HepG2 (cell line): Measurements from ENCODE around the gene APC2. TPM values are rescaled to one million over a fixed set of nuclear protein-coding genes. Genes with fewer than 3 reads are reported as not detected.
A peak's percentile ranks its signal among the peaks of the same experiment; 100 is the strongest.

ENCODE experiments used
- CBFB ChIP-seq: sonication (generic); formaldehyde crosslinking; IDR thresholded peaks from 2 replicates; pipeline ENCODE4 v1.4.0; 2020; ENCODE audit warnings: missing genetic modification reagents
- EP300 ChIP-seq, 3 experiments: sonication (generic) in 1 of 3; formaldehyde crosslinking in 1 of 3; IDR thresholded peaks; 2 replicates each; pipeline versions ENCODE4 v1.5.1 to v1.6.1; 2011 to 2020; ENCODE audit warnings: low read depth in 2 of 3, low read length in 2 of 3, borderline replicate concordance in 1 of 3, improper control_type of control experiment in 1 of 3, mild to moderate bottlenecking in 1 of 3, missing genetic modification reagents in 1 of 3, moderate library complexity in 1 of 3
- FOXM1 ChIP-seq: sonication (generic); formaldehyde crosslinking; IDR thresholded peaks from 2 replicates; pipeline ENCODE4 v1.5.0; 2020; ENCODE audit warnings: missing genetic modification reagents
- HMGXB4 ChIP-seq, 2 experiments: sonication (generic) in 1 of 2; formaldehyde crosslinking in 1 of 2; IDR thresholded peaks; 2 replicates each; pipeline versions ENCODE4 v1.4.0 to v1.6.1; 2018 to 2020; ENCODE audit warnings: missing genetic modification reagents in 2 of 2, borderline replicate concordance in 1 of 2, low read depth in 1 of 2, mild to moderate bottlenecking in 1 of 2, missing biosample characterization in 1 of 2
- JUNB ChIP-seq: sonication (generic); formaldehyde crosslinking; IDR thresholded peaks from 2 replicates; pipeline ENCODE4 v1.8.0; 2022; ENCODE audit warnings: missing genetic modification reagents, mild to moderate bottlenecking, borderline replicate concordance
- MXD1 ChIP-seq: sonication (generic); formaldehyde crosslinking; IDR thresholded peaks from 2 replicates; pipeline ENCODE4 v1.4.0; 2020; ENCODE audit warnings: mild to moderate bottlenecking, missing genetic modification reagents
- PCBP1 ChIP-seq: fragments of 200-400 bp; formaldehyde crosslinking; IDR thresholded peaks from 2 replicates; pipeline ENCODE4 v1.6.1; 2017; ENCODE audit warnings: mild to moderate bottlenecking, low read depth, low read length, borderline replicate concordance
- RARA ChIP-seq: IDR thresholded peaks from 2 replicates; pipeline ENCODE4 v1.6.1; 2016; ENCODE audit warnings: missing genetic modification reagents, missing compliant biosample characterization
- ZBTB43 ChIP-seq: sonication (generic); formaldehyde crosslinking; conservative IDR thresholded peaks from 2 replicates; pipeline ENCODE4 v1.4.0; 2020; ENCODE audit warnings: missing genetic modification reagents
- ZFP41 ChIP-seq: sonication (generic); formaldehyde crosslinking; IDR thresholded peaks from 2 replicates; pipeline ENCODE4 v1.4.0; 2020; ENCODE audit warnings: mild to moderate bottlenecking, missing genetic modification reagents, borderline replicate concordance
- ZNF615 ChIP-seq: sonication (generic); formaldehyde crosslinking; IDR thresholded peaks from 2 replicates; pipeline ENCODE4 v1.5.0; 2020; ENCODE audit warnings: mild to moderate bottlenecking, missing genetic modification reagents, borderline replicate concordance
- ZNF639 ChIP-seq: conservative IDR thresholded peaks from 2 replicates; pipeline ENCODE4 v1.6.1; 2018; ENCODE audit warnings: missing genetic modification reagents
- polyA plus RNA-seq, 8 experiments: library from polyadenylated mRNA; depleted of rRNA in 3 of 8; stranded (reverse) in 7 of 8; unstranded in 1 of 8; fragments of >200 nt; fragmentation: Illumina TruSeq in 4 of 8; extraction: Trizol in 4 of 8; gene quantifications; 2 replicates each; pipeline versions ENCODE4 v1.2.1 to v1.2.3, GENCODE V29; 2011 to 2016; ENCODE audit warnings: low read depth in 4 of 8, missing spikeins in 1 of 8, mixed read lengths in 1 of 8; ENCODE audit not compliant: insufficient read depth in 1 of 8
- total RNA-seq, 5 experiments: library from RNA; depleted of rRNA; stranded (reverse); fragments of >200 nt; fragmentation: Illumina TruSeq; extraction: Trizol; gene quantifications; 2 replicates each; pipeline ENCODE4 v1.2.3, GENCODE V29; 2016; ENCODE audit warnings: low read depth in 1 of 5
- TF ChIP-seq, protein P1 (sequence below): sonication (generic); formaldehyde crosslinking; IDR thresholded peaks from 2 replicates; pipeline ENCODE4 v1.4.0; 2020; ENCODE audit warnings: missing genetic modification reagents
- TF ChIP-seq, protein P2 (sequence below): sonication (generic); formaldehyde crosslinking; conservative IDR thresholded peaks from 2 replicates; pipeline ENCODE4 v1.8.0; 2022; ENCODE audit warnings: mild to moderate bottlenecking, moderate library complexity, missing genetic modification reagents

Gene APC2
- total and polyA plus RNA-seq, 2 of the 13 experiments (the other 11 are each of a cell fraction or from before 2014, with no cell fraction given), result 0.08 to 0.22 TPM

GRCh38 chr19:1424192-1424955 is 25.5 kb upstream of the APC2 start (continued):
- TF ChIP-seq HMGXB4 (CRISPR knock-in tag; IDR thresholded peaks at IDR 0.05; ENCODE audit: borderline replicate concordance in 1 of 2, low read depth in 1 of 2), result 0 out of 4 replicates have a peak, but pooled peaks of 1 of the 2 experiments have one; percentile 28
- TF ChIP-seq CBFB (CRISPR knock-in tag), result 0 out of 2 replicates have a peak, but pooled peaks have one; percentile 25
- peak; percentile 77 for TF ChIP-seq RARA (CRISPR knock-in tag)
- TF ChIP-seq ZFP41 (CRISPR knock-in tag), result no peak
- no peak for TF ChIP-seq JUNB (CRISPR knock-in tag)
- TF ChIP-seq MXD1 (CRISPR knock-in tag), result peak; percentile 72
- TF ChIP-seq, protein P1, sequence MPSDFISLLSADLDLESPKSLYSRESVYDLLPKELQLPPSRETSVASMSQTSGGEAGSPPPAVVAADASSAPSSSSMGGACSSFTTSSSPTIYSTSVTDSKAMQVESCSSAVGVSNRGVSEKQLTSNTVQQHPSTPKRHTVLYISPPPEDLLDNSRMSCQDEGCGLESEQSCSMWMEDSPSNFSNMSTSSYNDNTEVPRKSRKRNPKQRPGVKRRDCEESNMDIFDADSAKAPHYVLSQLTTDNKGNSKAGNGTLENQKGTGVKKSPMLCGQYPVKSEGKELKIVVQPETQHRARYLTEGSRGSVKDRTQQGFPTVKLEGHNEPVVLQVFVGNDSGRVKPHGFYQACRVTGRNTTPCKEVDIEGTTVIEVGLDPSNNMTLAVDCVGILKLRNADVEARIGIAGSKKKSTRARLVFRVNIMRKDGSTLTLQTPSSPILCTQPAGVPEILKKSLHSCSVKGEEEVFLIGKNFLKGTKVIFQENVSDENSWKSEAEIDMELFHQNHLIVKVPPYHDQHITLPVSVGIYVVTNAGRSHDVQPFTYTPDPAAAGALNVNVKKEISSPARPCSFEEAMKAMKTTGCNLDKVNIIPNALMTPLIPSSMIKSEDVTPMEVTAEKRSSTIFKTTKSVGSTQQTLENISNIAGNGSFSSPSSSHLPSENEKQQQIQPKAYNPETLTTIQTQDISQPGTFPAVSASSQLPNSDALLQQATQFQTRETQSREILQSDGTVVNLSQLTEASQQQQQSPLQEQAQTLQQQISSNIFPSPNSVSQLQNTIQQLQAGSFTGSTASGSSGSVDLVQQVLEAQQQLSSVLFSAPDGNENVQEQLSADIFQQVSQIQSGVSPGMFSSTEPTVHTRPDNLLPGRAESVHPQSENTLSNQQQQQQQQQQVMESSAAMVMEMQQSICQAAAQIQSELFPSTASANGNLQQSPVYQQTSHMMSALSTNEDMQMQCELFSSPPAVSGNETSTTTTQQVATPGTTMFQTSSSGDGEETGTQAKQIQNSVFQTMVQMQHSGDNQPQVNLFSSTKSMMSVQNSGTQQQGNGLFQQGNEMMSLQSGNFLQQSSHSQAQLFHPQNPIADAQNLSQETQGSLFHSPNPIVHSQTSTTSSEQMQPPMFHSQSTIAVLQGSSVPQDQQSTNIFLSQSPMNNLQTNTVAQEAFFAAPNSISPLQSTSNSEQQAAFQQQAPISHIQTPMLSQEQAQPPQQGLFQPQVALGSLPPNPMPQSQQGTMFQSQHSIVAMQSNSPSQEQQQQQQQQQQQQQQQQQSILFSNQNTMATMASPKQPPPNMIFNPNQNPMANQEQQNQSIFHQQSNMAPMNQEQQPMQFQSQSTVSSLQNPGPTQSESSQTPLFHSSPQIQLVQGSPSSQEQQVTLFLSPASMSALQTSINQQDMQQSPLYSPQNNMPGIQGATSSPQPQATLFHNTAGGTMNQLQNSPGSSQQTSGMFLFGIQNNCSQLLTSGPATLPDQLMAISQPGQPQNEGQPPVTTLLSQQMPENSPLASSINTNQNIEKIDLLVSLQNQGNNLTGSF (CRISPR knock-in tag), result no peak
- no peak for TF ChIP-seq FOXM1 (CRISPR knock-in tag)
- TF ChIP-seq, protein P2, sequence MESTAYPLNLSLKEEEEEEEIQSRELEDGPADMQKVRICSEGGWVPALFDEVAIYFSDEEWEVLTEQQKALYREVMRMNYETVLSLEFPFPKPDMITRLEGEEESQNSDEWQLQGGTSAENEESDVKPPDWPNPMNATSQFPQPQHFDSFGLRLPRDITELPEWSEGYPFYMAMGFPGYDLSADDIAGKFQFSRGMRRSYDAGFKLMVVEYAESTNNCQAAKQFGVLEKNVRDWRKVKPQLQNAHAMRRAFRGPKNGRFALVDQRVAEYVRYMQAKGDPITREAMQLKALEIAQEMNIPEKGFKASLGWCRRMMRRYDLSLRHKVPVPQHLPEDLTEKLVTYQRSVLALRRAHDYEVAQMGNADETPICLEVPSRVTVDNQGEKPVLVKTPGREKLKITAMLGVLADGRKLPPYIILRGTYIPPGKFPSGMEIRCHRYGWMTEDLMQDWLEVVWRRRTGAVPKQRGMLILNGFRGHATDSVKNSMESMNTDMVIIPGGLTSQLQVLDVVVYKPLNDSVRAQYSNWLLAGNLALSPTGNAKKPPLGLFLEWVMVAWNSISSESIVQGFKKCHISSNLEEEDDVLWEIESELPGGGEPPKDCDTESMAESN (CRISPR knock-in tag), result no peak
- TF ChIP-seq ZNF639, result peak; percentile 17; the same call in 1 of the 2 replicates
- 0 out of 2 replicates have a peak, but pooled peaks have one; percentile 26 for TF ChIP-seq ZBTB43 (CRISPR knock-in tag)
- peak in 1 of 2 experiments; percentile 58; a peak in 2 of 4 replicates for TF ChIP-seq EP300 (IDR thresholded peaks at IDR 0.05; ENCODE audit: low read depth in 2 of 2, low read length in 2 of 2)
- TF ChIP-seq EP300 (CRISPR knock-in tag; IDR thresholded peaks at IDR 0.05; ENCODE audit: borderline replicate concordance), result peak; percentile 61; the same call in 1 of the 2 replicates
- TF ChIP-seq ZNF615 (CRISPR knock-in tag), result 0 out of 2 replicates have a peak, but pooled peaks have one; percentile 38
- peak; percentile 98; the same call in 1 of the 2 replicates for TF ChIP-seq PCBP1
